GM18861 (cell line): Measurements from ENCODE around the gene ZFAND2B.
"Not testable (repeated sequence)": the region's sequence is repeated elsewhere in the genome, so short reads cannot be mapped to it uniquely, and the experiment has no call there.

ENCODE experiments used
- ATAC-seq: cut with Tn5 transposase; IDR thresholded peaks from one replicate; pipeline ENCODE4 v1.9.1; 2021; ENCODE audit not compliant: unreplicated experiment

ZFAND2B gene

GRCh38 chr2:219250049-219250781, 43.6 kb downstream of the ZFAND2B start:
- no peak for ATAC-seq

DNA sequence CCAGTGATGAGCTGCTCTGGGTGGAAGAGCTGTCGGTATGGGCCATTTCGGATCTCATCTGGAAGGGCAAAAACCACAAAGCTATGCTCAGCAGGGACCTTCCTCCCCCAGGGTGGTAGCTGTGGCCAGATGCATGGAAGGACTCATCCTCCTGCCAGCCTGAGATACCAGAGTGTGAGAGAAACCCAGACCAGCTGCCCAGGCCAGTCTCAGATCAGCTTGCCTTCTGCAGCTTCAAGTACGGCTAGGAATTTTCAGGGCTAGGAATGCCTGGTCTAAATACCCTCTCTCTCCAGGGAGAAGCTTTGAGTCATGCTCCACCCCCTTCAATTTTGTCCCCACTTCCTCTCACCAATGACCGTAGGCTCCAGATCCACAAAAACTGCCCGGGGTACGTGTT, 45.1 kb downstream of the ZFAND2B start:
- ATAC-seq: no peak

- no peak for ATAC-seq
Observed at GRCh38 chr2:219252084-219252483, 45.5 kb downstream of the ZFAND2B start.

DNA sequence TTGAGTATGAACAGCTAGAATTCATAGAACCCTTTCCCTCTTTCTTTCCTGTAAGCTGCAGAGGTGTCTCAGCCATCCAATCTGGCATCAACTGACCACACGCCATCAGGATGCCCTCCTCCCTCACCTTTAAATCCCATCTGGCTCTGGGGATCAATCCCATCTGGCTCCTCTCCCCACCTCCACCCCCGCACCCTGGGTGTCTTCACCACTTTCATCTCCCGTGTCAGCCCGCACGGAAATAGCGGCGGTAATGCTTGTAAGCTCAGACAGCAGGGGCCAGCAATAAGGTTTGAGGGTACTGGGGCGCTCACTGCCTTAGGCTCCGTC, 46.0 kb downstream of the ZFAND2B start:
- ATAC-seq: no peak

DNA sequence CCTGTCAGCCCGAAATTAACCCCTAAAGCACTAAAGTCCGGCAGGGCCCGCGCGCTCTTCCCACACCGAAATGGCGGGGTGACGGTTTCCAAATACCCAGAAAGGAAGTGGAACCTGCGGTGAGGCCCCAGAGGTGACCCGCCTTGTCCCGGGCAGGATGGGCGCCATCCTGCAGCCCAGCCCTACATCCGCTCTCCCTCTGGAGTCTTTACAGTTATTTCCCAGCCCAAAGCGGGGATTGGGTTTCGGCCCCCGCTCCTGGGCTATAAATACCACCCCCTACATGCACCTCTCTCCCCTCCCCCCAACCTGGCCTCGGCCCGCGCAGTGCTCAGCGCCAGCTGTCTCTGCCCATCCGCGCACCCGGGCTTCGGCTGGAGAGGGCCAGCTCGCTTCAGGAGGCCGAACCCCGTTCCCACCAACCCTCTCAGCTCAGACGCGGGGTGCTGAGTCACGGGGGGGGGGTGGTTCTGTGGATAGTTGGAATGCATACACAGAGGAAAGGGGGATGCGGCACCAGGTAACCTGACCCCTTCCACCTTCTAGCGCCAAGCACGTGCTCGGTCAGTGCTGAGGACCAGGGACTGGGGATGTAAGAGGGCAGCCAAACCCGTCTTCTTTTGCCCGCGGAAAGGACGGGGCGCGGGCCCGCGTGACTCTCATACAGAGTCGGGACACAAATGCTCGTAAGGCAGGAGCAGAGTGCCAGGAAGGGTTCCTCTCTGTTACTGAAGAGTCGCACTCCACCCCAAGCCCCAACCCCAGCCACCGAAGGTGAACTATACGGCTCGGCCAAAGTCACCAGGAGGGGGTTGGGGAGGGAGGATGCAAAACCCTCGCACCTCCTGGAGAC, 46.5 kb downstream of the ZFAND2B start, which contains the start of gene TUBA4B:
TUBA4B (plus strand) TSS at position 344 of the 853 bp plus-strand sequence; CDS start at position 509, 165 bp downstream.
- ATAC-seq: no peak

DNA sequence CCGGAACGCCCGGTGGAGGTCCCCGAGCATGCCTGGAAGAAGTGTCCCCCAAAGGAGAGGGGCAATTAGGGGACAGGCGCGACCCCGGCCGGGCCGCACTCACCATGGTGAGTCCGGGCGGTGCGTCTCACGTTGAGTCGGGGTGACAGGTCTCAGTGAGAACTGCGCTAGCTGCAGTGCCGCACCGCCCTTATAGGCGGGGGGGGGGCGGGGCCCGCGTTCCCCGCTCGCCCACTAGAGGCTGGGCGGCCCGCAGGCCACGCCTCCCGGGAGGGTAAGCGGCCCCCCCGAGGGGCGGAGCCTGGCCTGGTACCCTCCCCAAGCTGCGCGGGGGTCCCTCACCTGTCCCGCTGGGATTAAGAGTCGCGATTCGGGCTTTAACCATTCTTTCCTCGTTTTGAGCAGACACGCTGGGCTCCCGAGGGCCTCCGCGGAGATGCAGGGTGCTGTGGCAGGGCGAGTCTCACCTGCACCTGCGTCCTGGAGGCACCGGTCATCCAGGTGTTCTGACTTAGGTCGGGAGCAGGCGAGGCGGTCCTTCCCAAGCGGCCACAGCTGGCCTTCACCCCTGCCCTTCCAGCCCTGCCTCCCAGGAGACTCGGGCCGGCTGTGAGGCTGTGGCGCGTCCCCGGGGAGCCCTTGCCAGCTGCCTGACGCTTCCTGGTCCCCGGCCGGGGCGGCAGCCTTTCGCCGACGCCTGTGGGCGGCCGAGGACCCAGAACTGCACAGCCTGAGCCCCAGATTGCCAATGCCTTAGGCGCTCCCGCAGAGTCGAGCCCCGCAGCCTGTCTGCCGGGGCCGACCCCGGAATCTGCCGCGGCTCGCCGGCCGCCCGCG, 47.4 kb downstream of the ZFAND2B start, which contains the start of gene TUBA4A:
TUBA4A (minus strand) TSS at position 166 of the 837 bp plus-strand sequence; CDS start at position 106, 60 bp downstream.
- peak; percentile 30 for ATAC-seq

DNA sequence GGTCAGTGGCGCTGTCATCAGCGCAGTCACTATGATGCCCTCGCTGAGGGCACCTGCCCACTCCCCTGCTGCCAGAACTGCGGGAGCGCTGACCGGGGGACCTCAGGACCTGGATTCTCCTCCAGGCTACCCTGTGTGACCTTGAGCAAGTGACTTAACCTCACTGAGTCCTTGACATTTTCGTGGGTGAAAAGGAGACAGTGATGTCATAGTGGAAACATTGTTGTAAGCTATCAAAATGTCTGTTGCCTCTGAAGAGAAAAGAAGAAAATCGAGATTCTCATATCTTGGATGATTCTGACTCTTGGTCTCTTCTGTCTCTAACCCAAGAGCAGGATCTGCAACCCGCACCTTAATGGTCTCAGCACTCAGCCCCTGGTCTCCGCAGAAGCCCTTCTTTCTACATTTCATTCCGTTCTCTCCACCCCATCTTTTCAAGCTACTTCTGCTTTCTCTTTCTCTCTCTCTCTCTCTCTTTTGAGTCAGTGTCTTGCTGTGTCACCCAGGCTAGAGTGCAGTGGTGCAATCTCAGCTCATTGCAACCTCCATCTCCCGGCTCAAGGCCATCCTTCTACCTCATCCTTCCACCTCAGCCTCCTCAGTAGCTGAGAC, 48.1 kb downstream of the ZFAND2B start:
- ATAC-seq: peak; percentile 15

DNA sequence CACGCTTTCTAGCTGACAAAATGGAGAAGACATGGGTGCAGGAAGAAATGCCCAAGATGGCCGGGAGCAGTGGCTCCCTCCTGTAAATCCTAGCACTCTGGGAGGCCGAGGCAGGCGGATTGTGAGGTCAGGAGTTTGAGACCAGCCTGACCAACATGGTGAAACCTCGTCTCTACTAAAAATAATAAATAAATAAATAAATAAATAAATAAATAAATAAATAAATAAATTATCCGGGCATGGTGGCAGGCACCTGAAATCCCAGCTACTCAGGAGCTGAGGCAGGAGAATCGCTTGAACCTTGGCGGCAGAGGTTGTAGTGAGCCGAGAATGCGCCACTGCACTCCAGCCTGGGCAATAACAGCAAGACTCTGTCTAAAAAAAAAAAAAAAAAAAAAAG, 52.4 kb downstream of the ZFAND2B start:
- ATAC-seq: not testable (repeated sequence)
